Gastroesophageal sphincter (tissue), 3 donors: Measurements from ENCODE around the gene MED29.

Source experiments
- POLR2A ChIP-seq, 2 donors: fragments of 450-650 bp; IDR thresholded peaks; one replicate each; pipeline ENCODE4 v1.6.1; 2017; ENCODE audit warnings: antibody characterized with exemption in 2 of 2, mild to moderate bottlenecking in 2 of 2, moderate library complexity in 1 of 2
- TF ChIP-seq, protein P1 (sequence below), 4 experiments: fragments of 200-600 bp in 2 of 4; fragments of 450-650 bp in 2 of 4; sonication (generic) in 1 of 4; IDR thresholded peaks; one replicate each; pipeline ENCODE4 v1.5.1; 2017 to 2019; ENCODE audit warnings: antibody characterized with exemption in 4 of 4, mild to moderate bottlenecking in 2 of 4, moderate library complexity in 2 of 4

DNA sequence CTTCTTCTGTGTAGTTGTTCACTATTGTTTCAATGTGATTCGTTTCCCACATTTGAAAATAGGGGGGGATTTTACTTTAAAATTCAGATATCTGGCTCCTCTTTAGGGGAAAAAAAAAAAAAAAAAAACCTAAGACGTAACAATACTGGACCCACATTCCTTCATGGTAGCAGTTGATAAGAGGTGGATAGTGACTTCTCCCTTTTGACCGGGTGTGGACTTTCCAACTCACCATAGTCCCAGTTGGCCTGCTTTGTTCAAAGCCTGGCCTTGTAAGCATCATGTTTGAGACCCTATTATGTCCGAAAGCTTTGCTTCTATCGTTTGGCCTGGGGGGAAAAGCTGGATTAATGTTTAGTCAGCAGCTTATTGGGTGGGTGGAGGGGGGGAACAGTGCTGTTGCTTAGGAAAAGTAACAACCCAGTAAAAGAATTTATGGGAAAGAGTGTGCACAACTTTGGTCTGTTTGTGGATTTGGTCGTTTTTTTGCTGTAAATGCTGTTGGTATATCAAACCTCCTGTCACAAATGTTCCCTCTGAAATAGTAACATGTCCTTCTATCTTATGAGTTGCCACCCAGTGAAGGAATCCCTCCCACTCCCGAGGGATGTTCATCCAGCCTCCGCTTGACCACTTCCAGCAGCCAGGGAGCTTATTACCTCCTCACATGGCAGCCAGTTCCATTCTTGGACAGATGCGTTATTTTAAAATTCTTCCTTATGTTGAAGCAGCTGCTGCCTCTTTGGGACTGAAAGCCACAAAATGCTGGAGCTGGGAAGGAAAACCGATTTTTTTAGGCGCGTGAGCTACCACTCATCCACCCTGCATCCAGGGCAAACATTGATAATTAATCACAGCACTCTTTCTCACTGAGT is 38.6 kb upstream of the MED29 start:
- TF ChIP-seq, protein P1, sequence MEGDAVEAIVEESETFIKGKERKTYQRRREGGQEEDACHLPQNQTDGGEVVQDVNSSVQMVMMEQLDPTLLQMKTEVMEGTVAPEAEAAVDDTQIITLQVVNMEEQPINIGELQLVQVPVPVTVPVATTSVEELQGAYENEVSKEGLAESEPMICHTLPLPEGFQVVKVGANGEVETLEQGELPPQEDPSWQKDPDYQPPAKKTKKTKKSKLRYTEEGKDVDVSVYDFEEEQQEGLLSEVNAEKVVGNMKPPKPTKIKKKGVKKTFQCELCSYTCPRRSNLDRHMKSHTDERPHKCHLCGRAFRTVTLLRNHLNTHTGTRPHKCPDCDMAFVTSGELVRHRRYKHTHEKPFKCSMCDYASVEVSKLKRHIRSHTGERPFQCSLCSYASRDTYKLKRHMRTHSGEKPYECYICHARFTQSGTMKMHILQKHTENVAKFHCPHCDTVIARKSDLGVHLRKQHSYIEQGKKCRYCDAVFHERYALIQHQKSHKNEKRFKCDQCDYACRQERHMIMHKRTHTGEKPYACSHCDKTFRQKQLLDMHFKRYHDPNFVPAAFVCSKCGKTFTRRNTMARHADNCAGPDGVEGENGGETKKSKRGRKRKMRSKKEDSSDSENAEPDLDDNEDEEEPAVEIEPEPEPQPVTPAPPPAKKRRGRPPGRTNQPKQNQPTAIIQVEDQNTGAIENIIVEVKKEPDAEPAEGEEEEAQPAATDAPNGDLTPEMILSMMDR (IDR thresholded peaks at IDR 0.05), result no peak
- no peak for TF ChIP-seq POLR2A (IDR thresholded peaks at IDR 0.05)
